HuH-7 (cell line): ENCODE measurements around the gene ADAMTS1.

ENCODE experiments used
- DNase-seq: peaks from one replicate; pipeline ENCODE4 v3.0.0; 2011; ENCODE audit warnings: low spot score

The ADAMTS1 gene

GRCh38 chr21:26812173-26812572 is 33.0 kb downstream of the ADAMTS1 start:
- DNase-seq, result no peak

- no peak for DNase-seq
Measured at GRCh38 chr21:26811482-26811881, 33.7 kb downstream of the ADAMTS1 start.

GRCh38 chr21:26810676-26811415 is 34.4 kb downstream of the ADAMTS1 start:
- no peak for DNase-seq

GRCh38 chr21:26810266-26810665 is 34.9 kb downstream of the ADAMTS1 start:
- no peak for DNase-seq

- DNase-seq, result no peak
Measured at GRCh38 chr21:26809745-26810144, 35.5 kb downstream of the ADAMTS1 start.

- DNase-seq, result no peak
Measured at GRCh38 chr21:26806801-26807295, 38.4 kb downstream of the ADAMTS1 start.

- no peak for DNase-seq
Measured at GRCh38 chr21:26804895-26805609, 40.2 kb downstream of the ADAMTS1 start.

GRCh38 chr21:26801498-26801897 is 43.7 kb downstream of the ADAMTS1 start:
- DNase-seq, result no peak

- no peak for DNase-seq
Measured at GRCh38 chr21:26800970-26801431, 44.2 kb downstream of the ADAMTS1 start.

GRCh38 chr21:26800455-26800854 is 44.8 kb downstream of the ADAMTS1 start:
- DNase-seq, result no peak

- DNase-seq, result no peak
Measured at GRCh38 chr21:26800001-26800400, 45.2 kb downstream of the ADAMTS1 start.

- no peak for DNase-seq
Measured at GRCh38 chr21:26798856-26799751, 46.1 kb downstream of the ADAMTS1 start.

GRCh38 chr21:26797878-26798456 is 47.2 kb downstream of the ADAMTS1 start:
- DNase-seq, result no peak

- DNase-seq, result peak; percentile 2
Measured at GRCh38 chr21:26795866-26796329, 49.3 kb downstream of the ADAMTS1 start.

GRCh38 chr21:26795412-26795805 is 49.8 kb downstream of the ADAMTS1 start:
- no peak for DNase-seq

GRCh38 chr21:26794597-26795411 is 50.4 kb downstream of the ADAMTS1 start:
- no peak for DNase-seq

GRCh38 chr21:26790296-26790695 is 54.9 kb downstream of the ADAMTS1 start:
- DNase-seq, result no peak

- DNase-seq, result no peak
Measured at GRCh38 chr21:26788790-26789189, 56.4 kb downstream of the ADAMTS1 start.
